CD4-positive, alpha-beta T cell (primary cell): Measurements from ENCODE around the gene DRGX. TPM values are rescaled to one million over a fixed set of nuclear protein-coding genes. Genes with fewer than 3 reads are reported as not detected.

Experiments
- ATAC-seq: fragments of 200-7000 bp; cut with Tn5 transposase; one replicate; pipeline ENCODE4 v1.10.0; 2022; ENCODE audit warnings: mild to moderate bottlenecking; ENCODE audit not compliant: poor library complexity
- CTCF ChIA-PET: fragments of 350-600 bp; sonication (Branson Sonifier 250); formaldehyde crosslinking; loops from one replicate; lab custom pipeline; 2021; ENCODE audit warnings: antibody characterized with exemption, inconsistent platforms; lab: Charles Lee
- POLR2A ChIA-PET: fragments of 350-600 bp; sonication (Branson Sonifier 250); formaldehyde crosslinking; loops from one replicate; lab custom pipeline; 2021; ENCODE audit warnings: antibody characterized with exemption, inconsistent platforms; lab: Charles Lee
- DNase-seq, 14 experiments: peaks; one replicate each; pipeline ENCODE4 v3.0.0-alpha.2; 2013 to 2020; ENCODE audit warnings: mixed read lengths in 2 of 14
- H3K27ac ChIP-seq, 2 donors: one replicate each; pipeline versions ENCODE4 v1.5.1 to v1.7.0; 2013; ENCODE audit warnings: low read length in 2 of 2, low read depth in 1 of 2, mild to moderate bottlenecking in 1 of 2
- H3K27me3 ChIP-seq, 2 experiments: 1 replicate in 1 of 2; 2 replicates in 1 of 2; pipeline versions ENCODE4 v1.6.1 to v1.7.0; 2013; ENCODE audit warnings: low read length in 2 of 2, control low read depth in 1 of 2, mild to moderate bottlenecking in 1 of 2, moderate library complexity in 1 of 2; ENCODE audit not compliant: insufficient read depth in 2 of 2, control insufficient read depth in 1 of 2
- H3K36me3 ChIP-seq: one replicate; pipeline ENCODE4 v1.6.1; 2013; ENCODE audit warnings: low read length, control low read depth; ENCODE audit not compliant: insufficient read depth
- H3K4me1 ChIP-seq: one replicate; pipeline ENCODE4 v1.6.1; 2013; ENCODE audit warnings: low read length, control low read depth; ENCODE audit not compliant: insufficient read depth
- H3K4me3 ChIP-seq: one replicate; pipeline ENCODE4 v1.5.1; 2013; ENCODE audit warnings: mild to moderate bottlenecking, low read length, moderate library complexity
- H3K9me3 ChIP-seq, 2 experiments: 1 replicate in 1 of 2; 2 replicates in 1 of 2; pipeline versions ENCODE4 v1.6.1 to v1.7.0; 2013; ENCODE audit warnings: low read length in 2 of 2, mild to moderate bottlenecking in 2 of 2, control low read depth in 1 of 2, moderate library complexity in 1 of 2; ENCODE audit not compliant: control insufficient read depth in 1 of 2, insufficient read depth in 1 of 2
- H3K27ac Mint-ChIP-seq: one replicate; pipeline ENCODE4 v1.8.0; 2020; ENCODE audit warnings: mixed read lengths
- H3K27me3 Mint-ChIP-seq: one replicate; pipeline ENCODE4 v1.8.0; 2021; ENCODE audit warnings: mixed read lengths
- H3K36me3 Mint-ChIP-seq: one replicate; pipeline ENCODE4 v1.8.0; 2021; ENCODE audit warnings: low read depth, mixed read lengths
- H3K4me1 Mint-ChIP-seq: one replicate; pipeline ENCODE4 v1.8.0; 2021; ENCODE audit warnings: low read depth, mixed read lengths
- H3K4me3 Mint-ChIP-seq: one replicate; pipeline ENCODE4 v1.8.0; 2020; ENCODE audit warnings: mild to moderate bottlenecking, mixed read lengths
- H3K9me3 Mint-ChIP-seq: one replicate; pipeline ENCODE4 v1.8.0; 2020; ENCODE audit warnings: mixed read lengths
- intact Hi-C, 2 experiments: fragments of 100-400 bp; cut with DNase I in 1 of 2; cut with micrococcal nuclease in 1 of 2; formaldehyde crosslinking; loops; one replicate each; pipeline versions ENCODE4 v1.15.1 to v1.9.0; 2023 to 2025; cut with DNase I, micrococcal nuclease
- total RNA-seq, 174 experiments: library from RNA in 2 of 174; stranded (reverse) in 2 of 174; gene quantifications; one replicate each; pipeline ENCODE4 v1.2.3 and lab custom pipeline; 2021 to 2026
- TF ChIP-seq, protein P1 (sequence below): fragments of 200-600 bp; IDR thresholded peaks from one replicate; pipeline ENCODE4 v1.8.0; 2022; ENCODE audit warnings: antibody characterized with exemption, mild to moderate bottlenecking

The DRGX gene
- total RNA-seq, 2 experiments from 2014 or later, result not detected

DNA sequence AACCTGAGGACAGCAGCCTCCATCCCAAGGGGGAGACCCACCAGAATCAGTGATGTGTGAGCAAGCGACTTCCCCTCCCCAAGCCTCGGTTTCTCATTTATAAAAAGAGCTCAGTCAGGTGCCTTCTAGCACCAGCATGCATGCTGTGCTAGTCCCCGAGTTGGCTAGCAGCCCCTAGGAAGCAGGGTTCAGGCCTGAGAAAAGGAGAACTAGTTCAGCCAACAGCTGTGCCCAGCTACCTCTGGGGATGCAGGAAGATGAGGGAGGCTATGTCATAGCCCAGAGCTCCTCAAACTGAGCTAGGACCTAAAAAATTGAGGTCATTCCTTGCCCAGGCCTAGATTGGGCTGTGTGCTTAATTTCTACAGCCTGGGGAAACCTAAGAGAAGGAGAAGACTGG is 13.7 kb downstream of the DRGX start:
- intact Hi-C loops, result no loop called here
- Mint-ChIP-seq H3K4me3 (no peak overlapping the region), H3K27ac (no peak overlapping the region), H3K27me3 (peaks cover 13% of the 10 kb centered on the region), H3K36me3 (no peaks in the 10 kb centered on the region), H3K9me3 (no peaks in the 10 kb centered on the region), H3K4me1 (no peaks in the 10 kb centered on the region)
- no peak for ATAC-seq
- no peak for DNase-seq
- TF ChIP-seq, protein P1, sequence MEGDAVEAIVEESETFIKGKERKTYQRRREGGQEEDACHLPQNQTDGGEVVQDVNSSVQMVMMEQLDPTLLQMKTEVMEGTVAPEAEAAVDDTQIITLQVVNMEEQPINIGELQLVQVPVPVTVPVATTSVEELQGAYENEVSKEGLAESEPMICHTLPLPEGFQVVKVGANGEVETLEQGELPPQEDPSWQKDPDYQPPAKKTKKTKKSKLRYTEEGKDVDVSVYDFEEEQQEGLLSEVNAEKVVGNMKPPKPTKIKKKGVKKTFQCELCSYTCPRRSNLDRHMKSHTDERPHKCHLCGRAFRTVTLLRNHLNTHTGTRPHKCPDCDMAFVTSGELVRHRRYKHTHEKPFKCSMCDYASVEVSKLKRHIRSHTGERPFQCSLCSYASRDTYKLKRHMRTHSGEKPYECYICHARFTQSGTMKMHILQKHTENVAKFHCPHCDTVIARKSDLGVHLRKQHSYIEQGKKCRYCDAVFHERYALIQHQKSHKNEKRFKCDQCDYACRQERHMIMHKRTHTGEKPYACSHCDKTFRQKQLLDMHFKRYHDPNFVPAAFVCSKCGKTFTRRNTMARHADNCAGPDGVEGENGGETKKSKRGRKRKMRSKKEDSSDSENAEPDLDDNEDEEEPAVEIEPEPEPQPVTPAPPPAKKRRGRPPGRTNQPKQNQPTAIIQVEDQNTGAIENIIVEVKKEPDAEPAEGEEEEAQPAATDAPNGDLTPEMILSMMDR, result no peak
- POLR2A ChIA-PET, result no interaction called here
- Histone ChIP-seq H3K4me1 (no peaks in the 10 kb centered on the region), H3K9me3 (peaks cover 0 to 11% of the 10 kb centered on the region in 2 experiments), H3K4me3 (no peak overlapping the region), H3K27me3 (no peaks in the 10 kb centered on the region), H3K36me3 (no peaks in the 10 kb centered on the region), H3K27ac (no peak overlapping the region)
- CTCF ChIA-PET, result no interaction called here

DNA sequence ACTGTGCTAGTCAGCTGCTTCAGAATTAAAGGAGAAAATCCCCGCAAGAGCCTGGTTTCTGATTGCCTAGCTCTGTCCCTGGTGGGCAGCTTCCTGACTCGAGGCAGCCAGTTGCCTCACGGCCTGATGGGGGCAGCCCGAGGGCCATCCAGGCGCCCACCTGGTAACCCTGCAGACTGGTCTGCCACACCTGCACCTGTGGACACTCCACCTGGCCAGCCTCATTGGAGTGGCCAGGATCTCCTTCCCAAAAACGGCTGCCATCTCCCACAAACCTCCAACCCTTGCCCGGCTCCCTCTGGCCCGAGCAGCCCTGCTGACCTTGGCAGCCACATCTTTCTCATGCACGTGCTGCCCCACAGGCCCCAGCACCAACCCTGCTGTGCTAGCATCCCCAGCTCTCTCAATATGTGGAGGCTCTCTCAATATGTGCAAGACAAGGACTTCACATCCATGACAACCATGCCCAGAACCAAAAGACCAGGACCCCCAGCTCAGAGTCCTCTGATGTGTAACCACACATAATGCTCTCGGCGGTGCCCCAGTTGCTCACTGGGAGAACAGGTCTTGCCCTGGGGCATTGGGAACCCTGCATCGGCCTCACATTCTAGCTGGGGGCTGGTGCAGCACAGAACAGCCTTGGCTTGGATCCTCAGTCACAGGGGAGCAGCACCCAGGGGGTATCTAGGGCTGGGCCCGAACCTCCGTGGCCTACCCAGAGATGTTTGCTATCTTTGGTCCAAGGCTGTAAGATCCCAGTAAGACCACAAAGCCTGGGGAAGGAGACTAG is 14.6 kb downstream of the DRGX start:
- TF ChIP-seq, protein P1, result no peak
- peaks cover 10% of the 10 kb centered on the region for H3K27me3 Mint-ChIP-seq

GRCh38 chr10:49379596-49380410 is 16.1 kb downstream of the DRGX start:
- ATAC-seq, result no peak
- H3K4me3 Mint-ChIP-seq, result no peak overlapping the region
- POLR2A ChIA-PET, result no interaction called here
- Histone ChIP-seq H3K9me3 (peaks cover 0 to 11% of the 10 kb centered on the region in 2 experiments), H3K36me3 (no peaks in the 10 kb centered on the region), H3K27ac (no peak overlapping the region), H3K4me3 (no peak overlapping the region), H3K27me3 (no peaks in the 10 kb centered on the region), H3K4me1 (no peaks in the 10 kb centered on the region)
- H3K4me1 Mint-ChIP-seq, result no peaks in the 10 kb centered on the region
- no peaks in the 10 kb centered on the region for H3K36me3 Mint-ChIP-seq
- intact Hi-C loops, result no loop called here
- TF ChIP-seq, protein P1, result no peak
- H3K27me3 Mint-ChIP-seq, result peaks cover 10% of the 10 kb centered on the region
- CTCF ChIA-PET, result no interaction called here
- no peaks in the 10 kb centered on the region for H3K9me3 Mint-ChIP-seq
- no peak for DNase-seq
- H3K27ac Mint-ChIP-seq, result no peak overlapping the region

More for the DNA sequence above, 14.6 kb downstream of the DRGX start:
- POLR2A ChIA-PET, result no interaction called here
- H3K4me3 Mint-ChIP-seq, result no peak overlapping the region
- no peaks in the 10 kb centered on the region for H3K4me1 ChIP-seq
- no peak overlapping the region for H3K4me3 ChIP-seq
- H3K4me1 Mint-ChIP-seq, result no peaks in the 10 kb centered on the region
- ATAC-seq (no peak), DNase-seq (no peak)
- H3K36me3 Mint-ChIP-seq, result no peaks in the 10 kb centered on the region
- intact Hi-C loops, result no loop called here
- H3K36me3 ChIP-seq, result no peaks in the 10 kb centered on the region
- H3K27ac Mint-ChIP-seq, result no peak overlapping the region
- H3K9me3 Mint-ChIP-seq, result no peaks in the 10 kb centered on the region
- CTCF ChIA-PET, result no interaction called here
- no peak overlapping the region for H3K27ac ChIP-seq
- peaks cover 0 to 11% of the 10 kb centered on the region in 2 experiments for H3K9me3 ChIP-seq
- H3K27me3 ChIP-seq, result no peaks in the 10 kb centered on the region
